IPS DF 6.9 (cell line): Measurements from ENCODE around the gene TOGARAM1.

Experiments used
- DNase-seq: peaks from one replicate; pipeline ENCODE4 v3.0.0-alpha.2; 2013; ENCODE audit warnings: low read depth, low spot score
- H3K27ac ChIP-seq: one replicate; pipeline ENCODE4 v1.5.1; 2013; ENCODE audit warnings: low read length, control low read depth
- H3K27me3 ChIP-seq: 2 replicates; pipeline ENCODE4 v1.6.1; 2013; ENCODE audit warnings: mild to moderate bottlenecking, low read length; ENCODE audit not compliant: control insufficient read depth, insufficient read depth
- H3K36me3 ChIP-seq: 2 replicates; pipeline ENCODE4 v1.6.1; 2013; ENCODE audit warnings: low read length; ENCODE audit not compliant: control insufficient read depth, insufficient read depth
- H3K4me1 ChIP-seq: 2 replicates; pipeline ENCODE4 v1.6.1; 2013; ENCODE audit warnings: low read length; ENCODE audit not compliant: control insufficient read depth, insufficient read depth
- H3K4me3 ChIP-seq: 2 replicates; pipeline ENCODE4 v1.5.1; 2013; ENCODE audit warnings: mild to moderate bottlenecking, low read length
- H3K9me3 ChIP-seq: 2 replicates; pipeline ENCODE4 v1.6.1; 2013; ENCODE audit warnings: low read length, inconsistent platforms; ENCODE audit not compliant: control insufficient read depth, insufficient read depth
- WGBS: extraction: QIAGEN DNeasy Blood & Tissue Kit; methylation state at CpG from one replicate; pipeline ENCODE4 v1.1.7; 2013; ENCODE audit warnings: mixed read lengths, missing lambda C conversion rate; ENCODE audit not compliant: insufficient read length, insufficient coverage; 5-methylcytosine and 5-hydroxymethylcytosine counted together

Gene TOGARAM1

GRCh38 chr14:45083976-45084722, 122.2 kb downstream of the TOGARAM1 start, which contains the start of gene PRPF39:
PRPF39 (plus strand) TSS chr14:45084116; CDS start chr14:45095240, 11,124 bp downstream.
- Histone ChIP-seq H3K27ac (no peak within 1 kb of the TSS), H3K4me1 (peaks cover 2% of the 10 kb centered on the region; the same call in 1 of the 2 replicates), H3K36me3 (no peaks in the 10 kb centered on the region), H3K9me3 (no peaks in the 10 kb centered on the region), H3K27me3 (no peaks in the 10 kb centered on the region), H3K4me3 (peak within 1 kb of the TSS; percentile 91)
- peak; percentile 88 for DNase-seq
- WGBS = no CpG with 5 or more reads among the region's 49 CpGs

- H3K9me3 ChIP-seq = no peaks in the 10 kb centered on the region
- H3K27me3 ChIP-seq = no peaks in the 10 kb centered on the region
- no CpG with 5 or more reads among the region's 4 CpGs for WGBS
- no peak for DNase-seq
- no peaks in the 10 kb centered on the region for H3K36me3 ChIP-seq
- H3K4me3 ChIP-seq = peak overlapping the region; percentile 49; the same call in 1 of the 2 replicates
- H3K27ac ChIP-seq = no peak overlapping the region
- H3K4me1 ChIP-seq = peaks cover 2% of the 10 kb centered on the region; the same call in 1 of the 2 replicates
These were observed 123.0 kb downstream of the TOGARAM1 start for GRCh38 chr14:45084946-45085346.

GRCh38 chr14:45089813-45090212, 127.8 kb downstream of the TOGARAM1 start:
- Histone ChIP-seq H3K27ac (no peak overlapping the region), H3K4me1 (no peaks in the 10 kb centered on the region), H3K36me3 (no peaks in the 10 kb centered on the region), H3K27me3 (no peaks in the 10 kb centered on the region), H3K4me3 (no peak overlapping the region), H3K9me3 (no peaks in the 10 kb centered on the region)
- no CpG with 5 or more reads among the region's 1 CpG for WGBS
- DNase-seq = no peak

- Histone ChIP-seq H3K27me3 (no peaks in the 10 kb centered on the region), H3K4me1 (no peaks in the 10 kb centered on the region), H3K9me3 (no peaks in the 10 kb centered on the region), H3K27ac (no peak overlapping the region), H3K36me3 (peaks cover 4% of the 10 kb centered on the region; the same call in 1 of the 2 replicates), H3K4me3 (no peak overlapping the region)
- WGBS = no CpG with 5 or more reads among the region's 2 CpGs
- no peak for DNase-seq
These were observed 129.7 kb downstream of the TOGARAM1 start for GRCh38 chr14:45091710-45092109.

- WGBS = no CpG with 5 or more reads among the region's 2 CpGs
These were observed 132.3 kb downstream of the TOGARAM1 start for GRCh38 chr14:45094275-45094674.

GRCh38 chr14:45095143-45095542, 133.2 kb downstream of the TOGARAM1 start:
- no peak for DNase-seq
- Histone ChIP-seq H3K4me3 (no peak overlapping the region), H3K27me3 (no peaks in the 10 kb centered on the region), H3K36me3 (peaks cover 8% of the 10 kb centered on the region; the same call in 1 of the 2 replicates), H3K9me3 (no peaks in the 10 kb centered on the region), H3K4me1 (no peaks in the 10 kb centered on the region), H3K27ac (no peak overlapping the region)
- no CpG with 5 or more reads among the region's 4 CpGs for WGBS

More at GRCh38 chr14:45094275-45094674, 132.3 kb downstream of the TOGARAM1 start:
- DNase-seq = no peak
- Histone ChIP-seq H3K4me3 (no peak overlapping the region), H3K4me1 (no peaks in the 10 kb centered on the region), H3K27ac (no peak overlapping the region), H3K27me3 (no peaks in the 10 kb centered on the region), H3K36me3 (peaks cover 4% of the 10 kb centered on the region; the same call in 1 of the 2 replicates), H3K9me3 (no peaks in the 10 kb centered on the region)

GRCh38 chr14:45096218-45096617, 134.2 kb downstream of the TOGARAM1 start:
- no peak for DNase-seq
- H3K4me3 ChIP-seq = no peak overlapping the region
- H3K36me3 ChIP-seq = peaks cover 8% of the 10 kb centered on the region; the same call in 1 of the 2 replicates
- H3K27me3 ChIP-seq = no peaks in the 10 kb centered on the region
- no peaks in the 10 kb centered on the region for H3K9me3 ChIP-seq
- no peak overlapping the region for H3K27ac ChIP-seq
- H3K4me1 ChIP-seq = no peaks in the 10 kb centered on the region
- WGBS = no CpG with 5 or more reads among the region's 4 CpGs

- H3K9me3 ChIP-seq = no peaks in the 10 kb centered on the region
- H3K27me3 ChIP-seq = no peaks in the 10 kb centered on the region
- no peak overlapping the region for H3K27ac ChIP-seq
- H3K4me1 ChIP-seq = no peaks in the 10 kb centered on the region
- DNase-seq = no peak
- H3K36me3 ChIP-seq = peaks cover 4% of the 10 kb centered on the region; the same call in 1 of the 2 replicates
- no peak overlapping the region for H3K4me3 ChIP-seq
These were observed 141.8 kb downstream of the TOGARAM1 start for GRCh38 chr14:45103806-45104205.

GRCh38 chr14:45104561-45104960, 142.6 kb downstream of the TOGARAM1 start:
- Histone ChIP-seq H3K27ac (no peak overlapping the region), H3K9me3 (no peaks in the 10 kb centered on the region), H3K27me3 (no peaks in the 10 kb centered on the region), H3K4me1 (no peaks in the 10 kb centered on the region), H3K36me3 (peaks cover 7% of the 10 kb centered on the region; the same call in 1 of the 2 replicates), H3K4me3 (no peak overlapping the region)
- WGBS = 100% methylated on average over 1 of the region's 1 CpG
- no peak for DNase-seq

GRCh38 chr14:45112896-45113781, 151.1 kb downstream of the TOGARAM1 start:
- Histone ChIP-seq H3K36me3 (peaks cover 10% of the 10 kb centered on the region; the same call in 1 of the 2 replicates), H3K4me3 (no peak overlapping the region), H3K9me3 (no peaks in the 10 kb centered on the region), H3K27me3 (no peaks in the 10 kb centered on the region), H3K4me1 (no peaks in the 10 kb centered on the region), H3K27ac (no peak overlapping the region)
- no peak for DNase-seq
- WGBS = 100% methylated on average over 1 of the region's 6 CpGs
